ENCODE results near the gene LAP3.

LAP3 gene

GRCh38 chr4:17567271-17567670 is 9.7 kb upstream of the LAP3 start:
- no peak for TF ChIP-seq CTCF (IDR thresholded peaks at IDR 0.05)

DNA sequence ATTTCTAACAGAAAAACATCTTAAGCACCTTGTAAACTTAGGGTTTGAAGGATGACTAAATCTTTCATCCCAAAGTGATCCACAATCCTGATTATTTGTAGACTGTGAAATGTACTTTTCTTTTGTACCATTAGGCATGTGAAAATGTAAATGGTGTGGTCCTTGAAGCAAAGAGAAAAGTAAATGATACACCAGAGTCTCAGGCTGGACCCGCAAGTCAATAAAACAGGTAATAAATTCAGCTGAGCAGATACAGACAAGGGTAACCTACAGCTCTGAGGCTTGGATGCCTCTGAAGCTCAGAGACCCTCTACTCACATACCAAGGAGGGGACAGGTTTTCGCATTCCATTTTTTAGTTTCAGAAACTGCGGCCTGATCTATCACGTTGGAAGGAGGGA is 2.8 kb upstream of the LAP3 start:
- no peak for TF ChIP-seq CTCF (IDR thresholded peaks at IDR 0.05)

DNA sequence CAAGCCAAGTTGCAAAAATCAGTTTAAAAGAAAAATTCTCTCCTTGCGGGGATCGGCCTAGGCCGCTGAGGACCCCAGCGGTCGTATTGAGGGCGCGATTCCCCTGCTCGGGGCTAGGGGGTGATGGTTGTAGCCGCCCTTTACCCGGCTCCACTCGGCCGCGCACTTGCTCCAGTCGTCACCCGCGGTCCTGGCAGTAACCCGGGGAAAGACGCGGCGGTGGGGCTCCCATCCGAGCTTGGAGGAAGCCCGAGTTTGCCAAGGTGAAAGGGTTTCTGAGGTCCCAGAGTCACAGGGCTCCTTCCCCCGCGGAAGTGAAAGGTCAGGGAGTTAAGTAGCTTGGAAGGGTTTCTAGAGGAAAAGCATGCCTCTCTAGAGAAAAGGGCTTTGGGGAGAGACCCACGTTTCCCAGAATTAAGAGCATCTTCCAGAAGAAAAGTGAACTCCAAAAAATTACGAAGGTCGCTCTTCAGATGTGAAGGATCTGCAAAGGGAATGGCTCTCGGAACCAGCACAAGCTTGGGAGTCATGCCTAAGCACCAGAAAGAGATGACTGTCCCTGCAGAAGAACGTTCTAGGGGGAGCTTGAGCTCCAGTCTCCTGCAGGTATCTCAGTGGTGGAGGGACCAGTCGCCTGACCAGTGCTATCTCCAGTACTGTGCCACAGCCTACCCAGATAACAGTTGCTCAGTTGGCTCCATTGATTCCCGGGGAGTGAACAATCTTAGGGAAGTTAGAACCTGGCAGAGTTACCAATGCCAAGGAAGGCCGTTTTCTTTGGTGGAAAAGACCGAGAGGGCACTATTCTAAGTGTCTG is 875 bp downstream of the LAP3 start:
- no peak; the same call in 1 of the 2 replicates for TF ChIP-seq CTCF (IDR thresholded peaks at IDR 0.05)

DNA sequence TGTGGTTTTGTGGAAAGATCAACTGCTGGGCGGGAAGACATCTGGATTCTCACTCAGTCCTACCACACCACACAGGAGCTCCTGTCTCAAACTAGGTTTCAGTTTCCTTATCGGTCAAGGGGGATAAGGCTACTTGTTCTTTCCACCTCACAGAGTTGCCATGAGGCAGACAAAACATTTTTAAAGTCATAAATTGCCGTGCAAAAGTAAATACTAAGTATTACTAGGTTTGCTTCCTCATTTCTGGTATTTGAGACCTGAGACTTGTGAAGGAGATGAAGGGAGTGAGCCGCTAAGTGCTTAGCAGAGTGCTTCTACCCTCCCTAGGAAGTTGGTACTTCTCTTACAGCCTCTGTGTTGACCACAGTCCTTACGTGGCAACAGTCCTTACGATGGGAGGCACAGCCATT is 1.5 kb downstream of the LAP3 start:
- no peak for TF ChIP-seq CTCF (IDR thresholded peaks at IDR 0.05)

GRCh38 chr4:17580969-17581368 is 4.0 kb downstream of the LAP3 start:
- TF ChIP-seq CTCF (IDR thresholded peaks at IDR 0.05), result no peak

DNA sequence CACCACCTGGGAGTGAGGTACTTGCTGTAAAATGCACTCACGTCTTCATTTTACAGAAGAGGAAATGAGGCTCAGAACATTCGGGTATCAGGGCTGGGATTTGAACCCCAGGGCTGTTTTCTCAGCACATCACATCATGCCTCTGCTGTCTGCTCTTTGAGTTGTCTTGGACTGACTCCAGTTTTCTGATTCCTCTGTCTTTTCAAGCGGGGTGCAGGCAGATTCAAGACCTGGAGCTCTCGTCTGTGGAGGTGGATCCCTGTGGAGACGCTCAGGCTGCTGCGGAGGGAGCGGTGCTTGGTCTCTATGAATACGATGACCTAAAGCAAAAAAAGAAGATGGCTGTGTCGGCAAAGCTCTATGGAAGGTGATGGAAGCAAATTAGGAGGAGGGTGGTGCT is 6.3 kb downstream of the LAP3 start:
- no peak for TF ChIP-seq CTCF (IDR thresholded peaks at IDR 0.05)

- no peak for TF ChIP-seq CTCF (IDR thresholded peaks at IDR 0.05)
These were observed 6.9 kb downstream of the LAP3 start for GRCh38 chr4:17583941-17584340.

Data from LNCAP (cell line).